ENCODE results near the gene ANLN. TPM values are rescaled to one million over a fixed set of nuclear protein-coding genes. Genes with fewer than 3 reads are reported as not detected.

ANLN gene
- total and polyA plus RNA-seq, 2 experiments from 2014 or later = 26.9 to 66.7 TPM

DNA sequence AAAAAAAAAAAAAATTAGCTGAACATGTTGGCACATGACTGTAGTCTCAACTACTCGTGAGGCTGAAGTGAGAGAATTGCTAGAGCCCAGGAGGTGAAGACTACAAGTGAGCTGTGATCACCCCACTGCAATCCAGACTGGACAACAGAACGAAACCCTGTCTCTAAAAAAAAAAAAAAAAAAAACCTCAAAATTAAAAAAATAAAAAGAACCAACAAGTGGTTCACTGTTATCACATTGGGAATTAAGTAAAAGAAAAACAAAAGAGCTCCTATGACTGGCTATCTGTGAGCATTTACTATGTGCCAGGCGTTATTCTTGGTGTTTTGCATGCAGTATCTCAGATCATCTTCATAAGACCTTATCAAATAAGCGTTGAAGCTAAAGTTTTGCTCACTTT lies 66.0 kb downstream of the ANLN start:
- no peaks in the 10 kb centered on the region for H4K20me1 ChIP-seq (replicated peaks; ENCODE audit: insufficient read depth)
- no peak for DNase-seq (ENCODE audit: low spot score)
- H3K36me3 ChIP-seq (ENCODE audit: insufficient read depth) = peaks cover 28% of the 10 kb centered on the region
- H3K36me3 Mint-ChIP-seq (ENCODE audit: low read depth) = peaks cover 31% of the 10 kb centered on the region; the same call in 2 of the 3 replicates
- ATAC-seq = no peak
- TF ChIP-seq NANOG (IDR thresholded peaks at IDR 0.05; ENCODE audit: borderline replicate concordance) = no peak
- H3K4me1 Mint-ChIP-seq = no peaks in the 10 kb centered on the region
- H3K4me2 ChIP-seq = no peak overlapping the region
- no peak overlapping the region for H3K27ac Mint-ChIP-seq
- H2AFZ ChIP-seq = no peak overlapping the region
- H3K4me3 ChIP-seq = no peak overlapping the region
- H3K27me3 ChIP-seq (ENCODE audit: insufficient read depth) = no peaks in the 10 kb centered on the region
- H3K79me2 ChIP-seq (replicated peaks; ENCODE audit: insufficient read depth) = no peaks in the 10 kb centered on the region
- no peaks in the 10 kb centered on the region for H3K4me1 ChIP-seq (ENCODE audit: insufficient read depth)
- H3K27me3 Mint-ChIP-seq (ENCODE audit: insufficient read depth, low read depth, poor library complexity) = no peaks in the 10 kb centered on the region
- H3F3A ChIP-seq (replicated peaks; ENCODE audit: low read depth) = no peaks in the 10 kb centered on the region
- H3K4me3 Mint-ChIP-seq = no peak overlapping the region
- no peaks in the 10 kb centered on the region for H3K9me2 ChIP-seq (ENCODE audit: insufficient read depth)
- no peaks in the 10 kb centered on the region for H3K9me3 Mint-ChIP-seq
- H3K27ac ChIP-seq (ENCODE audit: low read depth) = no peak overlapping the region

DNA sequence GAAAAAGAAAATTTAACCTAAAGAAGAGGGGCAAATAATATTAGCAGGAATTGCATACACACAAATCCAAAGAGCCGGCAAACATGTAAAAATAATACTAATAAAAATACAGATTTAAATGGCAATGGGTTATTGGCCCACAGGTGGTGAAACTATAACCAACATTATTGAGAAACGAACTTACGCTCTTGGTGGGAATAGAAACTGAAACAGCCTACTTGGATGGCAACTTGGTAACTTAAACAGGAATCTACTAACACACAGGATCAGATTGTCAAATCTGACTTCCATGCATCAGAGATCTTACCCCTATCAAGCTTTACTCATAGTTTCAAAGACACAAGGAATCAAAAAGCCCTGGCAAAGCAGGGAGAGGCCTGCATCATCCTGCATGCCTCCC lies 66.5 kb downstream of the ANLN start:
- Histone ChIP-seq H3K4me3 (no peak overlapping the region), H3F3A (replicated peaks; ENCODE audit: low read depth) (no peaks in the 10 kb centered on the region), H3K9me2 (ENCODE audit: insufficient read depth) (no peaks in the 10 kb centered on the region), H3K79me2 (replicated peaks; ENCODE audit: insufficient read depth) (no peaks in the 10 kb centered on the region), H3K4me1 (ENCODE audit: insufficient read depth) (no peaks in the 10 kb centered on the region), H4K20me1 (replicated peaks; ENCODE audit: insufficient read depth) (no peaks in the 10 kb centered on the region), H3K27ac (ENCODE audit: low read depth) (no peak overlapping the region), H3K27me3 (ENCODE audit: insufficient read depth) (no peaks in the 10 kb centered on the region), H3K36me3 (ENCODE audit: insufficient read depth) (peaks cover 24% of the 10 kb centered on the region), H3K4me2 (no peak overlapping the region), H2AFZ (no peak overlapping the region)
- no peaks in the 10 kb centered on the region for H3K4me1 Mint-ChIP-seq
- H3K36me3 Mint-ChIP-seq (ENCODE audit: low read depth) = peaks cover 26% of the 10 kb centered on the region; the same call in 2 of the 3 replicates
- no peak overlapping the region for H3K27ac Mint-ChIP-seq
- DNase-seq (ENCODE audit: low spot score) = no peak
- no peak overlapping the region for H3K4me3 Mint-ChIP-seq
- no peaks in the 10 kb centered on the region for H3K27me3 Mint-ChIP-seq (ENCODE audit: insufficient read depth, low read depth, poor library complexity)
- ATAC-seq = no peak
- H3K9me3 Mint-ChIP-seq = no peaks in the 10 kb centered on the region
- TF ChIP-seq JUNB (IDR thresholded peaks at IDR 0.05; ENCODE audit: unreplicated experiment) = no peak
- TF ChIP-seq POLR2AphosphoS5 (IDR thresholded peaks at IDR 0.05; ENCODE audit: low read depth) = no peak
- TF ChIP-seq, protein P1, sequence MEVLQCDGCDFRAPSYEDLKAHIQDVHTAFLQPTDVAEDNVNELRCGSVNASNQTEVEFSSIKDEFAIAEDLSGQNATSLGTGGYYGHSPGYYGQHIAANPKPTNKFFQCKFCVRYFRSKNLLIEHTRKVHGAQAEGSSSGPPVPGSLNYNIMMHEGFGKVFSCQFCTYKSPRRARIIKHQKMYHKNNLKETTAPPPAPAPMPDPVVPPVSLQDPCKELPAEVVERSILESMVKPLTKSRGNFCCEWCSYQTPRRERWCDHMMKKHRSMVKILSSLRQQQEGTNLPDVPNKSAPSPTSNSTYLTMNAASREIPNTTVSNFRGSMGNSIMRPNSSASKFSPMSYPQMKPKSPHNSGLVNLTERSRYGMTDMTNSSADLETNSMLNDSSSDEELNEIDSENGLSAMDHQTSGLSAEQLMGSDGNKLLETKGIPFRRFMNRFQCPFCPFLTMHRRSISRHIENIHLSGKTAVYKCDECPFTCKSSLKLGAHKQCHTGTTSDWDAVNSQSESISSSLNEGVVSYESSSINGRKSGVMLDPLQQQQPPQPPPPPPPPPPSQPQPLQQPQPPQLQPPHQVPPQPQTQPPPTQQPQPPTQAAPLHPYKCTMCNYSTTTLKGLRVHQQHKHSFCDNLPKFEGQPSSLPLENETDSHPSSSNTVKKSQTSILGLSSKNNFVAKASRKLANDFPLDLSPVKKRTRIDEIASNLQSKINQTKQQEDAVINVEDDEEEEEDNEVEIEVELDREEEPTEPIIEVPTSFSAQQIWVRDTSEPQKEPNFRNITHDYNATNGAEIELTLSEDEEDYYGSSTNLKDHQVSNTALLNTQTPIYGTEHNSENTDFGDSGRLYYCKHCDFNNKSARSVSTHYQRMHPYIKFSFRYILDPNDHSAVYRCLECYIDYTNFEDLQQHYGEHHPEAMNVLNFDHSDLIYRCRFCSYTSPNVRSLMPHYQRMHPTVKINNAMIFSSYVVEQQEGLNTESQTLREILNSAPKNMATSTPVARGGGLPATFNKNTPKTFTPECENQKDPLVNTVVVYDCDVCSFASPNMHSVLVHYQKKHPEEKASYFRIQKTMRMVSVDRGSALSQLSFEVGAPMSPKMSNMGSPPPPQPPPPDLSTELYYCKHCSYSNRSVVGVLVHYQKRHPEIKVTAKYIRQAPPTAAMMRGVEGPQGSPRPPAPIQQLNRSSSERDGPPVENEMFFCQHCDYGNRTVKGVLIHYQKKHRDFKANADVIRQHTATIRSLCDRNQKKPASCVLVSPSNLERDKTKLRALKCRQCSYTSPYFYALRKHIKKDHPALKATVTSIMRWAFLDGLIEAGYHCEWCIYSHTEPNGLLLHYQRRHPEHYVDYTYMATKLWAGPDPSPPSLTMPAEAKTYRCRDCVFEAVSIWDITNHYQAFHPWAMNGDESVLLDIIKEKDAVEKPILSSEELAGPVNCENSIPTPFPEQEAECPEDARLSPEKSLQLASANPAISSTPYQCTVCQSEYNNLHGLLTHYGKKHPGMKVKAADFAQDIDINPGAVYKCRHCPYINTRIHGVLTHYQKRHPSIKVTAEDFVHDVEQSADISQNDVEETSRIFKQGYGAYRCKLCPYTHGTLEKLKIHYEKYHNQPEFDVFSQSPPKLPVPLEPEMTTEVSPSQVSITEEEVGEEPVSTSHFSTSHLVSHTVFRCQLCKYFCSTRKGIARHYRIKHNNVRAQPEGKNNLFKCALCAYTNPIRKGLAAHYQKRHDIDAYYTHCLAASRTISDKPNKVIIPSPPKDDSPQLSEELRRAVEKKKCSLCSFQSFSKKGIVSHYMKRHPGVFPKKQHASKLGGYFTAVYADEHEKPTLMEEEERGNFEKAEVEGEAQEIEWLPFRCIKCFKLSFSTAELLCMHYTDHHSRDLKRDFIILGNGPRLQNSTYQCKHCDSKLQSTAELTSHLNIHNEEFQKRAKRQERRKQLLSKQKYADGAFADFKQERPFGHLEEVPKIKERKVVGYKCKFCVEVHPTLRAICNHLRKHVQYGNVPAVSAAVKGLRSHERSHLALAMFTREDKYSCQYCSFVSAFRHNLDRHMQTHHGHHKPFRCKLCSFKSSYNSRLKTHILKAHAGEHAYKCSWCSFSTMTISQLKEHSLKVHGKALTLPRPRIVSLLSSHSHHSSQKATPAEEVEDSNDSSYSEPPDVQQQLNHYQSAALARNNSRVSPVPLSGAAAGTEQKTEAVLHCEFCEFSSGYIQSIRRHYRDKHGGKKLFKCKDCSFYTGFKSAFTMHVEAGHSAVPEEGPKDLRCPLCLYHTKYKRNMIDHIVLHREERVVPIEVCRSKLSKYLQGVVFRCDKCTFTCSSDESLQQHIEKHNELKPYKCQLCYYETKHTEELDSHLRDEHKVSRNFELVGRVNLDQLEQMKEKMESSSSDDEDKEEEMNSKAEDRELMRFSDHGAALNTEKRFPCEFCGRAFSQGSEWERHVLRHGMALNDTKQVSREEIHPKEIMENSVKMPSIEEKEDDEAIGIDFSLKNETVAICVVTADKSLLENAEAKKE (CRISPR knock-in tag; IDR thresholded peaks at IDR 0.05) = no peak
- TF ChIP-seq, protein P2, sequence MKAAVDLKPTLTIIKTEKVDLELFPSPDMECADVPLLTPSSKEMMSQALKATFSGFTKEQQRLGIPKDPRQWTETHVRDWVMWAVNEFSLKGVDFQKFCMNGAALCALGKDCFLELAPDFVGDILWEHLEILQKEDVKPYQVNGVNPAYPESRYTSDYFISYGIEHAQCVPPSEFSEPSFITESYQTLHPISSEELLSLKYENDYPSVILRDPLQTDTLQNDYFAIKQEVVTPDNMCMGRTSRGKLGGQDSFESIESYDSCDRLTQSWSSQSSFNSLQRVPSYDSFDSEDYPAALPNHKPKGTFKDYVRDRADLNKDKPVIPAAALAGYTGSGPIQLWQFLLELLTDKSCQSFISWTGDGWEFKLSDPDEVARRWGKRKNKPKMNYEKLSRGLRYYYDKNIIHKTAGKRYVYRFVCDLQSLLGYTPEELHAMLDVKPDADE (IDR thresholded peaks at IDR 0.05) = no peak
- TF ChIP-seq CREB1 (CRISPR knock-in tag; IDR thresholded peaks at IDR 0.05; ENCODE audit: low read depth) = no peak
- no peak for TF ChIP-seq EZH2phosphoT487 (IDR thresholded peaks at IDR 0.05; ENCODE audit: unreplicated experiment)
- TF ChIP-seq, protein P3, sequence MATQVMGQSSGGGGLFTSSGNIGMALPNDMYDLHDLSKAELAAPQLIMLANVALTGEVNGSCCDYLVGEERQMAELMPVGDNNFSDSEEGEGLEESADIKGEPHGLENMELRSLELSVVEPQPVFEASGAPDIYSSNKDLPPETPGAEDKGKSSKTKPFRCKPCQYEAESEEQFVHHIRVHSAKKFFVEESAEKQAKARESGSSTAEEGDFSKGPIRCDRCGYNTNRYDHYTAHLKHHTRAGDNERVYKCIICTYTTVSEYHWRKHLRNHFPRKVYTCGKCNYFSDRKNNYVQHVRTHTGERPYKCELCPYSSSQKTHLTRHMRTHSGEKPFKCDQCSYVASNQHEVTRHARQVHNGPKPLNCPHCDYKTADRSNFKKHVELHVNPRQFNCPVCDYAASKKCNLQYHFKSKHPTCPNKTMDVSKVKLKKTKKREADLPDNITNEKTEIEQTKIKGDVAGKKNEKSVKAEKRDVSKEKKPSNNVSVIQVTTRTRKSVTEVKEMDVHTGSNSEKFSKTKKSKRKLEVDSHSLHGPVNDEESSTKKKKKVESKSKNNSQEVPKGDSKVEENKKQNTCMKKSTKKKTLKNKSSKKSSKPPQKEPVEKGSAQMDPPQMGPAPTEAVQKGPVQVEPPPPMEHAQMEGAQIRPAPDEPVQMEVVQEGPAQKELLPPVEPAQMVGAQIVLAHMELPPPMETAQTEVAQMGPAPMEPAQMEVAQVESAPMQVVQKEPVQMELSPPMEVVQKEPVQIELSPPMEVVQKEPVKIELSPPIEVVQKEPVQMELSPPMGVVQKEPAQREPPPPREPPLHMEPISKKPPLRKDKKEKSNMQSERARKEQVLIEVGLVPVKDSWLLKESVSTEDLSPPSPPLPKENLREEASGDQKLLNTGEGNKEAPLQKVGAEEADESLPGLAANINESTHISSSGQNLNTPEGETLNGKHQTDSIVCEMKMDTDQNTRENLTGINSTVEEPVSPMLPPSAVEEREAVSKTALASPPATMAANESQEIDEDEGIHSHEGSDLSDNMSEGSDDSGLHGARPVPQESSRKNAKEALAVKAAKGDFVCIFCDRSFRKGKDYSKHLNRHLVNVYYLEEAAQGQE (IDR thresholded peaks at IDR 0.05; ENCODE audit: unreplicated experiment) = no peak
- TF ChIP-seq ZNF114 (CRISPR knock-in tag; IDR thresholded peaks at IDR 0.05) = no peak
- TF ChIP-seq, protein P4, sequence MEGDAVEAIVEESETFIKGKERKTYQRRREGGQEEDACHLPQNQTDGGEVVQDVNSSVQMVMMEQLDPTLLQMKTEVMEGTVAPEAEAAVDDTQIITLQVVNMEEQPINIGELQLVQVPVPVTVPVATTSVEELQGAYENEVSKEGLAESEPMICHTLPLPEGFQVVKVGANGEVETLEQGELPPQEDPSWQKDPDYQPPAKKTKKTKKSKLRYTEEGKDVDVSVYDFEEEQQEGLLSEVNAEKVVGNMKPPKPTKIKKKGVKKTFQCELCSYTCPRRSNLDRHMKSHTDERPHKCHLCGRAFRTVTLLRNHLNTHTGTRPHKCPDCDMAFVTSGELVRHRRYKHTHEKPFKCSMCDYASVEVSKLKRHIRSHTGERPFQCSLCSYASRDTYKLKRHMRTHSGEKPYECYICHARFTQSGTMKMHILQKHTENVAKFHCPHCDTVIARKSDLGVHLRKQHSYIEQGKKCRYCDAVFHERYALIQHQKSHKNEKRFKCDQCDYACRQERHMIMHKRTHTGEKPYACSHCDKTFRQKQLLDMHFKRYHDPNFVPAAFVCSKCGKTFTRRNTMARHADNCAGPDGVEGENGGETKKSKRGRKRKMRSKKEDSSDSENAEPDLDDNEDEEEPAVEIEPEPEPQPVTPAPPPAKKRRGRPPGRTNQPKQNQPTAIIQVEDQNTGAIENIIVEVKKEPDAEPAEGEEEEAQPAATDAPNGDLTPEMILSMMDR (conservative IDR thresholded peaks at IDR 0.05; ENCODE audit: low read depth in 2 of 2) = no peak
